Measurements from ENCODE around the gene MIDN. TPM values are rescaled to one million over a fixed set of nuclear protein-coding genes. Genes with fewer than 3 reads are reported as not detected.
A peak's percentile ranks its signal among the peaks of the same experiment; 100 is the strongest.

Gene MIDN
- total RNA-seq, 1 experiment from 2014 or later, result 286 TPM

DNA sequence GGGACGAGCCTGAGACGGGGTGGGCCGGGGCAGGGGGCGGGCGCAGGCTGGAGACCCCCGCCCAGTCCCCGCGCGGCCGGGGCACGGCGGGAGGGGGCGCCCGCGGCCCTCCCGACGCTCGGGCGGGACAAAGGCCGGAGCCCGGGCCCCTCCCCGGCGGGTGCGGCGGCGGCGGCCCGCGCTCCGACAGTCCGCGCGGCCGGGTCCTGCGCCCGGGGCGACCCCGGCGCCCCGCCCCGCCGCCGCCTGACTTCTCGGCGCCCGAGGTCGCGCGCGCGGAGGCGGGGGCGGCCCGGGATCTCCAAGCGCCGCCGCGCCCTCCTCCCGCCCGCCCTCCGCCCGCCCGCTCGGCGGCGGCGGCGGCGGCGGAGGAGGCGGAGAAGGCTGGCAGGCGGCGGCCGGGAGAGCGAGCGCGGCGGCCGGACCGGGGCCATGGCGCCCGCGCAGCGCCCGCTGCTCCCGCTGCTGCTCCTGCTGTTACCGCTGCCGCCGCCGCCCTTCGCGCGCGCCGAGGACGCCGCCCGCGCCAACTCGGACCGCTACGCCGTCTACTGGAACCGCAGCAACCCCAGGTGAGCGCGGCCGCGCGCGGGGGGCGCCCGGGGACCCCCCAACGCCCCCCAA is 37.5 kb downstream of the MIDN start, which contains the start of gene EFNA2:
Gene EFNA2 (plus strand): TSS at position 137 of the 624 bp plus-strand sequence. CDS start 296 bp downstream, at position 433.
- Mint-ChIP-seq H3K4me1 (peaks cover 7 to 20% of the 10 kb centered on the region in 2 experiments), H3K27me3 (ENCODE audit: low read depth) (peaks cover 15% of the 10 kb centered on the region), H3K4me3 (peak within 1 kb of the TSS; percentile 71 to 84), H3K27ac (no peak within 1 kb of the TSS), H3K36me3 (ENCODE audit: insufficient read depth in 1 of 3, low read depth in 3 of 3) (no peaks in the 10 kb centered on the region), H3K9me3 (no peaks in the 10 kb centered on the region)
- H3K14ac ChIP-seq (ENCODE audit: insufficient read depth, low read length), result peak within 1 kb of the TSS; percentile 68
- no peak within 1 kb of the TSS for H2BK12ac ChIP-seq (ENCODE audit: insufficient read length, low read depth, low read length)
- no peak within 1 kb of the TSS for H4K8ac ChIP-seq (replicated peaks; ENCODE audit: insufficient read length, low read depth, low read length)
- H3T11ph ChIP-seq (ENCODE audit: low read length), result no peak within 1 kb of the TSS
- H4K5ac ChIP-seq (ENCODE audit: insufficient read length, low read depth, low read length), result no peak within 1 kb of the TSS
- TF ChIP-seq, protein P1, sequence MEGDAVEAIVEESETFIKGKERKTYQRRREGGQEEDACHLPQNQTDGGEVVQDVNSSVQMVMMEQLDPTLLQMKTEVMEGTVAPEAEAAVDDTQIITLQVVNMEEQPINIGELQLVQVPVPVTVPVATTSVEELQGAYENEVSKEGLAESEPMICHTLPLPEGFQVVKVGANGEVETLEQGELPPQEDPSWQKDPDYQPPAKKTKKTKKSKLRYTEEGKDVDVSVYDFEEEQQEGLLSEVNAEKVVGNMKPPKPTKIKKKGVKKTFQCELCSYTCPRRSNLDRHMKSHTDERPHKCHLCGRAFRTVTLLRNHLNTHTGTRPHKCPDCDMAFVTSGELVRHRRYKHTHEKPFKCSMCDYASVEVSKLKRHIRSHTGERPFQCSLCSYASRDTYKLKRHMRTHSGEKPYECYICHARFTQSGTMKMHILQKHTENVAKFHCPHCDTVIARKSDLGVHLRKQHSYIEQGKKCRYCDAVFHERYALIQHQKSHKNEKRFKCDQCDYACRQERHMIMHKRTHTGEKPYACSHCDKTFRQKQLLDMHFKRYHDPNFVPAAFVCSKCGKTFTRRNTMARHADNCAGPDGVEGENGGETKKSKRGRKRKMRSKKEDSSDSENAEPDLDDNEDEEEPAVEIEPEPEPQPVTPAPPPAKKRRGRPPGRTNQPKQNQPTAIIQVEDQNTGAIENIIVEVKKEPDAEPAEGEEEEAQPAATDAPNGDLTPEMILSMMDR (conservative IDR thresholded peaks at IDR 0.05), result no peak; the same call in 2 of the 3 replicates
- no peaks in the 10 kb centered on the region for H3K9me3 ChIP-seq (ENCODE audit: control insufficient read depth, low read depth, low read length)
- H3K4ac ChIP-seq (ENCODE audit: low read depth, low read length), result no peak within 1 kb of the TSS
- H2BK20ac ChIP-seq (ENCODE audit: low read depth, low read length, poor library complexity, severe bottlenecking), result no peak within 1 kb of the TSS
- H3K23me2 ChIP-seq (ENCODE audit: insufficient read length, low read depth, low read length, poor library complexity, severe bottlenecking), result peaks cover 4% of the 10 kb centered on the region
- peak within 1 kb of the TSS; percentile 19 for H3K4me2 ChIP-seq (ENCODE audit: insufficient read depth, insufficient read length, low read length)
- no peak within 1 kb of the TSS for H3K9ac ChIP-seq (ENCODE audit: extremely low read depth, insufficient read length, low read length)
- no peak within 1 kb of the TSS for H4K91ac ChIP-seq (ENCODE audit: insufficient read length, low read depth, low read length)
- no CpG with 5 or more reads among the region's 113 CpGs for WGBS (ENCODE audit: extremely low coverage, insufficient read length, low lambda C conversion rate)
- no peak within 1 kb of the TSS for H3K56ac ChIP-seq (ENCODE audit: insufficient read length, low read depth, low read length)
- no peak within 1 kb of the TSS for H2BK15ac ChIP-seq (ENCODE audit: low read depth, low read length)
- H2AK5ac ChIP-seq (ENCODE audit: insufficient read length, low read length), result no peak within 1 kb of the TSS
- no peak for DNase-seq
- H4K20me1 ChIP-seq (ENCODE audit: control insufficient read depth, insufficient read depth, insufficient read length), result no peaks in the 10 kb centered on the region
- H3K79me2 ChIP-seq (ENCODE audit: insufficient read depth, low read length), result peaks cover 2% of the 10 kb centered on the region; the same call in 1 of the 2 replicates
- no peaks in the 10 kb centered on the region for H3K27me3 ChIP-seq (ENCODE audit: insufficient read depth, low read length)
- no peak within 1 kb of the TSS for H2AFZ ChIP-seq (ENCODE audit: low read length)
- no peak within 1 kb of the TSS for H2BK120ac ChIP-seq (ENCODE audit: low read depth, low read length, poor library complexity, severe bottlenecking)
- H3K23ac ChIP-seq (ENCODE audit: insufficient read length, low read depth, low read length), result no peak within 1 kb of the TSS
- H3K27ac ChIP-seq (ENCODE audit: insufficient read length, low read depth, low read length), result no peak within 1 kb of the TSS
- no peaks in the 10 kb centered on the region for H3K4me1 ChIP-seq (ENCODE audit: insufficient read depth, low read length)
- H3K18ac ChIP-seq (ENCODE audit: insufficient read length, low read depth, low read length), result no peak within 1 kb of the TSS
- H3K79me1 ChIP-seq (ENCODE audit: insufficient read depth, low read depth, low read length, poor library complexity, severe bottlenecking), result no peaks in the 10 kb centered on the region
- H2BK5ac ChIP-seq (ENCODE audit: insufficient read length, low read length), result no peak within 1 kb of the TSS

All from H9 (cell line).